Suprapubic skin (tissue), 3 donors: ENCODE data around the gene TMEM44.

Experiments
- POLR2A ChIP-seq, 2 donors: fragments of 450-650 bp; IDR thresholded peaks; one replicate each; pipeline ENCODE4 v1.6.1; 2017; ENCODE audit warnings: antibody characterized with exemption in 2 of 2, mild to moderate bottlenecking in 2 of 2, moderate library complexity in 2 of 2
- TF ChIP-seq, protein P1 (sequence below), 2 donors: fragments of 200-600 bp in 1 of 2; fragments of 450-650 bp in 1 of 2; sonication (generic) in 1 of 2; IDR thresholded peaks; one replicate each; pipeline ENCODE4 v1.5.1; 2016 to 2019; ENCODE audit warnings: antibody characterized with exemption in 2 of 2, mild to moderate bottlenecking in 1 of 2, moderate library complexity in 1 of 2

DNA sequence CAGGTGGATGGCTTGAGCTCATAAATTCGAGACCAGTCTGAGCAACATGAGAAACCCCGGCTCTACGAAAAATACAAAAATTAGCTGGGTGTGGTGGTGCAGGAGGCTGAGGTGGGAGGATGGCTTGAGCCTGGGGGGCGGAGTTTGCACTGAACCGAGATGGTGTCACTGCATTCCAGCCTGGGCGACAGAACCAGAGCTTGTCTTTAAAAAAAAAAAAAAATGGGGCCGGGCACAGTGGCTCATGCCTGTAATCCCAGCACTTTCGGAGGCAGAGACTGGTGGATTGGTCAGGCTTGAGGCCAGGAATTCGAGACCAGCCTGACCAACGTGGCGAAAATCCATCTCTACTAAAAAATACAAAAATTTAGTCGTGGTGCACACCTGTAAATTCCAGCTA is 64.0 kb downstream of the TMEM44 start:
- TF ChIP-seq, protein P1, sequence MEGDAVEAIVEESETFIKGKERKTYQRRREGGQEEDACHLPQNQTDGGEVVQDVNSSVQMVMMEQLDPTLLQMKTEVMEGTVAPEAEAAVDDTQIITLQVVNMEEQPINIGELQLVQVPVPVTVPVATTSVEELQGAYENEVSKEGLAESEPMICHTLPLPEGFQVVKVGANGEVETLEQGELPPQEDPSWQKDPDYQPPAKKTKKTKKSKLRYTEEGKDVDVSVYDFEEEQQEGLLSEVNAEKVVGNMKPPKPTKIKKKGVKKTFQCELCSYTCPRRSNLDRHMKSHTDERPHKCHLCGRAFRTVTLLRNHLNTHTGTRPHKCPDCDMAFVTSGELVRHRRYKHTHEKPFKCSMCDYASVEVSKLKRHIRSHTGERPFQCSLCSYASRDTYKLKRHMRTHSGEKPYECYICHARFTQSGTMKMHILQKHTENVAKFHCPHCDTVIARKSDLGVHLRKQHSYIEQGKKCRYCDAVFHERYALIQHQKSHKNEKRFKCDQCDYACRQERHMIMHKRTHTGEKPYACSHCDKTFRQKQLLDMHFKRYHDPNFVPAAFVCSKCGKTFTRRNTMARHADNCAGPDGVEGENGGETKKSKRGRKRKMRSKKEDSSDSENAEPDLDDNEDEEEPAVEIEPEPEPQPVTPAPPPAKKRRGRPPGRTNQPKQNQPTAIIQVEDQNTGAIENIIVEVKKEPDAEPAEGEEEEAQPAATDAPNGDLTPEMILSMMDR (IDR thresholded peaks at IDR 0.05), result no peak
- no peak for TF ChIP-seq POLR2A (IDR thresholded peaks at IDR 0.05)
